Cardiac muscle cell (in vitro differentiated cells and primary cell): ENCODE data around the gene IL12B. TPM values are rescaled to one million over a fixed set of nuclear protein-coding genes. Genes with fewer than 3 reads are reported as not detected.

Experiments used
- DNase-seq, 2 donors: peaks; one replicate each; pipeline versions ENCODE4 v3.0.0 to v3.0.0-alpha.2; 2010 to 2017; ENCODE audit warnings: low read depth in 1 of 2, low spot score in 1 of 2
- H3K27ac ChIP-seq: fragments of 200-600 bp; sonication (generic); 2 replicates; pipeline ENCODE4 v1.5.1; 2016
- H3K27me3 ChIP-seq: fragments of 200-600 bp; sonication (generic); 2 replicates; pipeline ENCODE4 v1.6.0; 2016; ENCODE audit warnings: control low read depth
- H3K36me3 ChIP-seq: fragments of 200-600 bp; sonication (generic); 2 replicates; pipeline ENCODE4 v1.5.1; 2016; ENCODE audit warnings: control low read depth
- H3K4me1 ChIP-seq: fragments of 200-600 bp; sonication (generic); 2 replicates; pipeline ENCODE4 v1.8.1; 2017; ENCODE audit warnings: low read depth, mild to moderate bottlenecking, mixed run types
- H3K4me3 ChIP-seq: fragments of 200-600 bp; sonication (generic); 2 replicates; pipeline ENCODE4 v1.5.1; 2016; ENCODE audit warnings: mild to moderate bottlenecking
- H3K9me3 ChIP-seq: fragments of 200-600 bp; sonication (generic); 2 replicates; pipeline ENCODE4 v1.5.1; 2017; ENCODE audit warnings: low read depth, mild to moderate bottlenecking, control low read depth
- polyA plus RNA-seq: library from polyadenylated mRNA; unstranded; fragments of >200 nt; fragmentation: Nextera tagmentation; extraction: Ambion mirVana; gene quantifications from 2 replicates; pipeline ENCODE4 v1.2.1, GENCODE V29; 2016
- total RNA-seq: library from RNA; depleted of rRNA; stranded (reverse); fragments of >200 nt; gene quantifications from 2 replicates; pipeline ENCODE4 v1.2.3, GENCODE V29; 2016
- TF ChIP-seq, protein P1 (sequence below): IDR thresholded peaks from 2 replicates; pipeline ENCODE4 v1.5.1; 2012; ENCODE audit warnings: low read depth, mild to moderate bottlenecking, low read length

IL12B gene
- total and polyA plus RNA-seq, 2 experiments from 2014 or later: not detected

DNA sequence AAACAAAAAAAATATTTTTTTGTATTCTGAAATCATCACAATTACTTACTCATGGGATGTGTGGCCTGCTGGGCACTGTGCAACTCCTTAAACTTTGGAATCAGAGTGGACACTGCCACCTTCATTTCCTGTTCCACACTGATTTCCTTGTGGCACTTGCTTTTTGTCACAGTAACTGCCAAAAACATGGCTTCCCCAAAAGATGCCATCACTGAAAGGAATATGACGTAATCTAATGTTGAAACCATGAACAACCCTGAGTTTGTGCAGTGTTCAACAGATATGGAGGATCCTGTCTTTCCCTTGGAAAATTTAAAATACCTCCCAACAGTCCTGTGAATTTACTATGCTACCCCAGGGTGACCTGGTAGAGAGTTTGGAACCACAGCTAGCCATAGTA lies 12.6 kb upstream of the IL12B start:
- H3K4me1 ChIP-seq: peaks cover 3% of the 10 kb centered on the region
- TF ChIP-seq, protein P1, sequence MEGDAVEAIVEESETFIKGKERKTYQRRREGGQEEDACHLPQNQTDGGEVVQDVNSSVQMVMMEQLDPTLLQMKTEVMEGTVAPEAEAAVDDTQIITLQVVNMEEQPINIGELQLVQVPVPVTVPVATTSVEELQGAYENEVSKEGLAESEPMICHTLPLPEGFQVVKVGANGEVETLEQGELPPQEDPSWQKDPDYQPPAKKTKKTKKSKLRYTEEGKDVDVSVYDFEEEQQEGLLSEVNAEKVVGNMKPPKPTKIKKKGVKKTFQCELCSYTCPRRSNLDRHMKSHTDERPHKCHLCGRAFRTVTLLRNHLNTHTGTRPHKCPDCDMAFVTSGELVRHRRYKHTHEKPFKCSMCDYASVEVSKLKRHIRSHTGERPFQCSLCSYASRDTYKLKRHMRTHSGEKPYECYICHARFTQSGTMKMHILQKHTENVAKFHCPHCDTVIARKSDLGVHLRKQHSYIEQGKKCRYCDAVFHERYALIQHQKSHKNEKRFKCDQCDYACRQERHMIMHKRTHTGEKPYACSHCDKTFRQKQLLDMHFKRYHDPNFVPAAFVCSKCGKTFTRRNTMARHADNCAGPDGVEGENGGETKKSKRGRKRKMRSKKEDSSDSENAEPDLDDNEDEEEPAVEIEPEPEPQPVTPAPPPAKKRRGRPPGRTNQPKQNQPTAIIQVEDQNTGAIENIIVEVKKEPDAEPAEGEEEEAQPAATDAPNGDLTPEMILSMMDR: no peak
- H3K36me3 ChIP-seq: no peaks in the 10 kb centered on the region
- H3K4me3 ChIP-seq: no peak overlapping the region
- no peaks in the 10 kb centered on the region for H3K27me3 ChIP-seq
- H3K27ac ChIP-seq: no peak overlapping the region
- no peaks in the 10 kb centered on the region for H3K9me3 ChIP-seq
- DNase-seq: no peak

DNA sequence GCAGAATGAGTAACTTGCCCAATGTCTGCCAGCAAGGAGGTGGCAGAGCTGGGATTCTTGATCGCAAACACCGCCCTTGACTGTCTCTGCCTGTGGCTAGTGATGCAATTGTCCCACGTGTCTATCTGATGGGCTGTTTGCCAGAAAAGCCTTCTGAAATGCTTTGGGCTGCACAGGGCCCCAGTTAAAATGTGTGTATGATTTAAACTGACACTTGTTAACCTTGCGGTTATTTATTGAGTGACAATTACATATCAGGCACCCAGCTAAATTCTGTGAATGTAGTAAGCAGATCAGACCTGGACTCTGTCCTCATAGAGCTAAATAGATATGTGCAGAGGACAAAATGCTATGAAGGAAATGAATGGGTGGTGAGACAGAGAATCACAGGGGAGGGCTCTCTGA lies 11.6 kb upstream of the IL12B start:
- H3K4me3 ChIP-seq: no peak overlapping the region
- H3K9me3 ChIP-seq: no peaks in the 10 kb centered on the region
- DNase-seq: peak; percentile 45 to 70
- H3K36me3 ChIP-seq: no peaks in the 10 kb centered on the region
- TF ChIP-seq, protein P1: no peak
- no peaks in the 10 kb centered on the region for H3K27me3 ChIP-seq
- H3K27ac ChIP-seq: peak overlapping the region; percentile 9
- peaks cover 3% of the 10 kb centered on the region for H3K4me1 ChIP-seq

DNA sequence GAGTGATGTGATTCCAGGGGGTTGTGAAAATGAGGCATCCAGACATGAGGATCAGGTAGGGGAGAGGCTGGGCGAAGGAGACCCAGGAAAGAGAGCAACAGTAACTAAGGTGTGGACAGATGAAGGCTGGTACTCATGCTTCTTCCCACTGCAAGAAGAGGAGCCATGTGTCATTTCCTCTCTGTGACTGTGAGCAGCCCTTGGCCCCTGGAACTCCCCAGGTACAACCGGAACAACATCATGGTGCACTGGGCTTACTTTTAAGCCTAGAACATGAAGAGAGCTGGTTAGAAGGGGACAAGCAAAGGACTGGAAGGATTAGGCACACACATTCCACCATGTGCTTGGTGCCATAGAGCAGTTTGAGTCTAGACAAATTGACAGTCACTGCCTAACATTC lies 10.9 kb upstream of the IL12B start:
- H3K27me3 ChIP-seq: no peaks in the 10 kb centered on the region
- no peaks in the 10 kb centered on the region for H3K9me3 ChIP-seq
- TF ChIP-seq, protein P1: no peak
- no peak overlapping the region for H3K27ac ChIP-seq
- H3K4me3 ChIP-seq: no peak overlapping the region
- no peak for DNase-seq
- peaks cover 3% of the 10 kb centered on the region for H3K4me1 ChIP-seq
- no peaks in the 10 kb centered on the region for H3K36me3 ChIP-seq

DNA sequence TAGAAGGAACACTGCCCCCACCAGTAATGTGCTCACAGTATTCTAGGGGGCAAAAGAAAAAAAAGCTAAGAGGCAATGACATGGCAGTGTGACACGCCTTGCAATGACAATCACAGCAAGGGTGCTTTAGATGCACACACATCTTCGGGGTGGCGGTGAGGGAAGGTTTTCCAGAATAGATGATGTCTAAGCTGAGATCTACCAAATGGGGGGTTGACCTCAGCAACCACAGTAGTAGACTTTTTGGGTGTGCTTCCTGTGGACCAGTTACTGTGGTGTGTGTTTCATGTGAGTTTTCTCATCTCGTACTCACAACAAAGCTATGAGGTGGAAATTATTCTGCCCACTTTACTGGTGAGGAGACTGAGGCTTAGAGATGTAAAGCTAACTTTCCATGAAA lies 10.2 kb upstream of the IL12B start:
- Histone ChIP-seq H3K27me3 (no peaks in the 10 kb centered on the region), H3K9me3 (no peaks in the 10 kb centered on the region), H3K36me3 (no peaks in the 10 kb centered on the region), H3K4me3 (no peak overlapping the region), H3K4me1 (peaks cover 3% of the 10 kb centered on the region), H3K27ac (no peak overlapping the region)
- DNase-seq: no peak
- TF ChIP-seq, protein P1: no peak

DNA sequence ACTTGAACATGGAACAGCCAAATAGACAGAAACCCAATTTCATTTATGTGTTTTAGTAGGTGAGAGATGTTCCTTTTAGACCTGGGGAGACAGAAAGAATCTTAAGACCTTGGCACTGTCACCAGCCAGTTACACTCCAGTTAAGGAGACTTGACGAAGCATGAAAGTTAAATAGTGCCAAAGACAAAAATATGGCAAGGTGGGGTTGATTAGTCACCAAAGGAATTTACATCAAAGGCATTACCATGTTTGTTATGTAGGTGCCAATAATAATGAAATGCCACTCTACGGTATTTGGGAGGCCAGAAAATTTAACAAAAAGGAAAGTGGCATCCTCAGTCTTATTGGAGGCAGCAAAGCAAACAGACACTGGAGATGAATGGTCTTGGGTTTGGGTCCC lies 9.2 kb upstream of the IL12B start:
- DNase-seq: no peak
- no peaks in the 10 kb centered on the region for H3K27me3 ChIP-seq
- H3K4me1 ChIP-seq: peaks cover 3% of the 10 kb centered on the region
- no peak overlapping the region for H3K27ac ChIP-seq
- H3K9me3 ChIP-seq: no peaks in the 10 kb centered on the region
- TF ChIP-seq, protein P1: no peak
- no peak overlapping the region for H3K4me3 ChIP-seq
- no peaks in the 10 kb centered on the region for H3K36me3 ChIP-seq

DNA sequence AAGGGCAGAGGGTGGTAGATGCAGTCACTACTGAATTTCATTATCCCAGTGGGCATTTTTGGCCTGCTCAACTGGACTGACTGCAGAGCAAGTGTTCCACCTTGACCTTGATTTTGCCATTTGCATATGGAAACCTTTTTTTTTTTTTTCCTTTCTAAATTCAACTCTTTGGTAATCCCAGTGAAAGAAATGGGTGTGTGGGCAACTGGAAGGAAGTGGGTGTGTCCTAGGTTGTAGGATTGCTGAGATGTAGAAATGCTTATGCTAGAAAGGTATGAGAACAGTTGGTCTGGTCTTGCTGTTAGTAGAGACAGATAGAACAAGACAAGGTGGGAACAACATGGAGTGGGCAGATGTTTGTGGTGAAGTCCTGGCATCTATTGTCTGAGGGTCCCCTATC lies 7.8 kb upstream of the IL12B start:
- TF ChIP-seq, protein P1: no peak
- no peak overlapping the region for H3K4me3 ChIP-seq
- DNase-seq: no peak
- no peak overlapping the region for H3K27ac ChIP-seq
- no peaks in the 10 kb centered on the region for H3K27me3 ChIP-seq
- no peaks in the 10 kb centered on the region for H3K9me3 ChIP-seq
- H3K36me3 ChIP-seq: no peaks in the 10 kb centered on the region
- H3K4me1 ChIP-seq: peaks cover 3% of the 10 kb centered on the region
